Caco-2 (cell line): ENCODE measurements around the gene PARD3B. TPM values are rescaled to one million over a fixed set of nuclear protein-coding genes. Genes with fewer than 3 reads are reported as not detected.
A peak's percentile ranks its signal among the peaks of the same experiment; 100 is the strongest.

Source experiments
- BruUV-seq: library from RNA; stranded (reverse); fragments of 400-500 nt; replicated peaks from 2 replicates; lab custom pipeline; 2021; lab: Mats Ljungman, UMichigan
- CTCF ChIA-PET: fragments of 300-600 bp; sonication (Branson Sonifier 250); formaldehyde crosslinking; loops from one replicate; lab custom pipeline; 2022; ENCODE audit warnings: antibody characterized with exemption; lab: Charles Lee
- POLR2A ChIA-PET: fragments of 300-600 bp; sonication (Branson Sonifier 250); formaldehyde crosslinking; loops from one replicate; lab custom pipeline; 2022; ENCODE audit warnings: antibody characterized with exemption; lab: Charles Lee
- DNase-seq, 2 experiments: peaks; one replicate each; pipeline versions ENCODE4 v3.0.0 to v3.0.0-alpha.2; 2020 to 2022
- H3K27me3 ChIP-seq: replicated peaks from 2 replicates; pipeline ENCODE4 v1.6.0; 2011; ENCODE audit warnings: low read length; ENCODE audit not compliant: control insufficient read depth, insufficient read depth
- H3K36me3 ChIP-seq: 2 replicates; pipeline ENCODE4 v1.5.1; 2011; ENCODE audit warnings: low read length; ENCODE audit not compliant: control insufficient read depth, insufficient read depth
- H3K4me1 ChIP-seq: fragments of 250-450 bp; sonication (Bioruptor Pico); 2 replicates; pipeline ENCODE4 v1.5.1; 2020; ENCODE audit warnings: mild to moderate bottlenecking
- H3K4me3 ChIP-seq: 2 replicates; pipeline ENCODE4 v1.5.1; 2011; ENCODE audit warnings: low read depth, mild to moderate bottlenecking, control low read depth, low read length
- H3K9me3 ChIP-seq: fragments of 250-450 bp; sonication (Bioruptor Pico); 2 replicates; pipeline ENCODE4 v1.5.1; 2020; ENCODE audit warnings: mild to moderate bottlenecking, moderate library complexity
- H3K27ac Mint-ChIP-seq: one replicate; pipeline ENCODE4 v1.8.0; 2022; ENCODE audit warnings: mixed read lengths; ENCODE audit not compliant: unreplicated experiment
- H3K27me3 Mint-ChIP-seq: one replicate; pipeline ENCODE4 v1.8.0; 2022; ENCODE audit warnings: mixed read lengths; ENCODE audit not compliant: insufficient read depth, unreplicated experiment
- H3K36me3 Mint-ChIP-seq: one replicate; pipeline ENCODE4 v1.8.0; 2022; ENCODE audit warnings: mild to moderate bottlenecking, mixed read lengths; ENCODE audit not compliant: insufficient read depth, unreplicated experiment
- H3K4me1 Mint-ChIP-seq: one replicate; pipeline ENCODE4 v1.8.0; 2022; ENCODE audit warnings: low read depth, mixed read lengths; ENCODE audit not compliant: unreplicated experiment
- H3K4me3 Mint-ChIP-seq: one replicate; pipeline ENCODE4 v1.8.0; 2022; ENCODE audit warnings: mild to moderate bottlenecking, moderate library complexity, mixed read lengths; ENCODE audit not compliant: unreplicated experiment
- H3K9me3 Mint-ChIP-seq: one replicate; pipeline ENCODE4 v1.8.0; 2022; ENCODE audit warnings: mixed read lengths; ENCODE audit not compliant: unreplicated experiment
- intact Hi-C: fragments of 100-400 bp; cut with micrococcal nuclease; formaldehyde crosslinking; loops from one replicate; pipeline ENCODE4 v1.10.0; 2022; ENCODE audit not compliant: unreplicated experiment
- total RNA-seq: library from RNA; stranded (reverse); gene quantifications from 2 replicates; pipeline ENCODE4 v1.2.3, GENCODE V29; 2022
- TF ChIP-seq, protein P1 (sequence below), 2 experiments: fragments of 200-600 bp in 1 of 2; IDR thresholded peaks; 1 replicate in 1 of 2; 2 replicates in 1 of 2; pipeline versions ENCODE4 v1.5.1 to v1.8.0; 2011 to 2022; ENCODE audit warnings: antibody characterized with exemption in 1 of 2, control low read depth in 1 of 2, inconsistent platforms in 1 of 2, low read depth in 1 of 2, low read length in 1 of 2, mild to moderate bottlenecking in 1 of 2, moderate library complexity in 1 of 2; ENCODE audit not compliant: insufficient read depth in 1 of 2, severe bottlenecking in 1 of 2, unreplicated experiment in 1 of 2

The PARD3B gene
- total RNA-seq, 1 experiment from 2014 or later, result 68.9 TPM

GRCh38 chr2:204638471-204639194 lies 93.4 kb downstream of the PARD3B start:
- no peaks in the 10 kb centered on the region for H3K9me3 ChIP-seq
- Mint-ChIP-seq H3K4me3 (no peak overlapping the region), H3K36me3 (peaks cover 4% of the 10 kb centered on the region), H3K27me3 (no peaks in the 10 kb centered on the region), H3K9me3 (no peaks in the 10 kb centered on the region), H3K27ac (no peak overlapping the region), H3K4me1 (peaks cover 32% of the 10 kb centered on the region)
- H3K36me3 ChIP-seq, result no peaks in the 10 kb centered on the region
- DNase-seq, result no peak
- H3K4me1 ChIP-seq, result 0 out of 2 replicates have a peak, but pooled peaks cover 5% of the 10 kb centered on the region
- POLR2A ChIA-PET, result no interaction called here
- intact Hi-C loops, result no loop called here
- no TSS peak for BruUV-seq
- no peak overlapping the region for H3K4me3 ChIP-seq
- CTCF ChIA-PET, result no interaction called here
- no peaks in the 10 kb centered on the region for H3K27me3 ChIP-seq
- TF ChIP-seq, protein P1, sequence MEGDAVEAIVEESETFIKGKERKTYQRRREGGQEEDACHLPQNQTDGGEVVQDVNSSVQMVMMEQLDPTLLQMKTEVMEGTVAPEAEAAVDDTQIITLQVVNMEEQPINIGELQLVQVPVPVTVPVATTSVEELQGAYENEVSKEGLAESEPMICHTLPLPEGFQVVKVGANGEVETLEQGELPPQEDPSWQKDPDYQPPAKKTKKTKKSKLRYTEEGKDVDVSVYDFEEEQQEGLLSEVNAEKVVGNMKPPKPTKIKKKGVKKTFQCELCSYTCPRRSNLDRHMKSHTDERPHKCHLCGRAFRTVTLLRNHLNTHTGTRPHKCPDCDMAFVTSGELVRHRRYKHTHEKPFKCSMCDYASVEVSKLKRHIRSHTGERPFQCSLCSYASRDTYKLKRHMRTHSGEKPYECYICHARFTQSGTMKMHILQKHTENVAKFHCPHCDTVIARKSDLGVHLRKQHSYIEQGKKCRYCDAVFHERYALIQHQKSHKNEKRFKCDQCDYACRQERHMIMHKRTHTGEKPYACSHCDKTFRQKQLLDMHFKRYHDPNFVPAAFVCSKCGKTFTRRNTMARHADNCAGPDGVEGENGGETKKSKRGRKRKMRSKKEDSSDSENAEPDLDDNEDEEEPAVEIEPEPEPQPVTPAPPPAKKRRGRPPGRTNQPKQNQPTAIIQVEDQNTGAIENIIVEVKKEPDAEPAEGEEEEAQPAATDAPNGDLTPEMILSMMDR (IDR thresholded peaks at IDR 0.05; ENCODE audit: insufficient read depth in 1 of 2, low read depth in 1 of 2, low read length in 1 of 2, severe bottlenecking in 1 of 2, unreplicated experiment in 1 of 2), result no peak

DNA sequence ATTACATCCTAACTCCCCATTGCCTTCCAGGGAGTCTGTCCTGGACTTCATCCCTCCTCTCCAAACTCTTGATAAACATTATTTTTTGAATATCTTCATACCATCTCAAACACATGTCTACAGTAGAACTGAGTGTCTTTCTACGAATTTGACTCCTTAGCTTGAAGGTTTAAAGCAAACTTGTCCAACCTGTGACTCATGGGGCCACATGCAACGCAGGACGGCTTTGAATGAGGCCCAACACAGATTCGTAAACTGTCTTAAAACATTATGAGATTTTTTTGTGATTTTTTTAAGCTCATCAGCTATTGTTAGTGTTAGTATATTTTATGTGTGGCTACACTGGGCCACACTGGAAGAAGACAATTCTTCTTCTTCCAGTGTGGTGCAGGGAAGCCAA lies 98.1 kb downstream of the PARD3B start:
- POLR2A ChIA-PET, result no interaction called here
- BruUV-seq, result no TSS peak
- Mint-ChIP-seq H3K36me3 (peaks cover 4% of the 10 kb centered on the region), H3K4me3 (no peak overlapping the region), H3K27me3 (no peaks in the 10 kb centered on the region), H3K4me1 (peaks cover 28% of the 10 kb centered on the region), H3K9me3 (no peaks in the 10 kb centered on the region), H3K27ac (peak overlapping the region; percentile 65)
- H3K27me3 ChIP-seq, result no peaks in the 10 kb centered on the region
- intact Hi-C loops, result no loop called here
- H3K9me3 ChIP-seq, result no peaks in the 10 kb centered on the region
- no peak for DNase-seq
- CTCF ChIA-PET, result no interaction called here
- no peaks in the 10 kb centered on the region for H3K4me1 ChIP-seq
- no peaks in the 10 kb centered on the region for H3K36me3 ChIP-seq
- TF ChIP-seq, protein P1 (IDR thresholded peaks at IDR 0.05; ENCODE audit: insufficient read depth in 1 of 2, low read depth in 1 of 2, low read length in 1 of 2, severe bottlenecking in 1 of 2, unreplicated experiment in 1 of 2), result no peak
- H3K4me3 ChIP-seq, result no peak overlapping the region

GRCh38 chr2:204645018-204645773 lies 99.9 kb downstream of the PARD3B start:
- no peak overlapping the region for H3K27ac Mint-ChIP-seq
- no peaks in the 10 kb centered on the region for H3K27me3 ChIP-seq
- peaks cover 22% of the 10 kb centered on the region for H3K4me1 Mint-ChIP-seq
- BruUV-seq, result no TSS peak
- no peaks in the 10 kb centered on the region for H3K27me3 Mint-ChIP-seq
- peaks cover under 1% of the 10 kb centered on the region for H3K9me3 Mint-ChIP-seq
- no peaks in the 10 kb centered on the region for H3K4me1 ChIP-seq
- peaks cover 9% of the 10 kb centered on the region for H3K36me3 Mint-ChIP-seq
- H3K4me3 Mint-ChIP-seq, result no peak overlapping the region
- POLR2A ChIA-PET, result no interaction called here
- no peaks in the 10 kb centered on the region for H3K36me3 ChIP-seq
- TF ChIP-seq, protein P1 (IDR thresholded peaks at IDR 0.05; ENCODE audit: insufficient read depth in 1 of 2, low read depth in 1 of 2, low read length in 1 of 2, severe bottlenecking in 1 of 2, unreplicated experiment in 1 of 2), result no peak
- CTCF ChIA-PET, result no interaction called here
- DNase-seq, result no peak
- no peaks in the 10 kb centered on the region for H3K9me3 ChIP-seq
- H3K4me3 ChIP-seq, result no peak overlapping the region
- intact Hi-C loops, result no loop called here
